GM12878 (cell line): ENCODE results near the gene COMMD10. TPM values are rescaled to one million over a fixed set of nuclear protein-coding genes. Genes with fewer than 3 reads are reported as not detected.

Experiments
- ATAC-seq: fragments of 200-7000 bp; cut with Tn5 transposase; 3 replicates; pipeline ENCODE4 v1.9.1; 2020; ENCODE audit warnings: mild to moderate bottlenecking, moderate library complexity
- BruUV-seq: library from RNA; stranded (reverse); fragments of 400-500 nt; replicated peaks from 2 replicates; lab custom pipeline; 2021; lab: Mats Ljungman, UMichigan
- CTCF ChIA-PET: fragments of 300-600 bp; sonication (Branson Sonifier 250); formaldehyde crosslinking; extraction: SDS; loops from one replicate; lab custom pipeline; 2021; ENCODE audit warnings: inconsistent platforms; lab: Yijun Ruan, JAX
- POLR2A ChIA-PET: fragments of 350-600 bp; formaldehyde crosslinking; extraction: SDS; loops from one replicate; lab custom pipeline; 2021; ENCODE audit warnings: inconsistent platforms; lab: Charles Lee
- RAD21 ChIA-PET: fragments of 300-600 bp; sonication (Branson Sonifier 250); formaldehyde crosslinking; loops from one replicate; lab custom pipeline; 2023; ENCODE audit warnings: antibody characterized with exemption; ENCODE audit not compliant: unreplicated experiment; lab: Charles Lee
- SMC1A ChIA-PET: fragments of 300-600 bp; sonication (Branson Sonifier 250); formaldehyde crosslinking; loops from one replicate; lab custom pipeline; 2023; ENCODE audit not compliant: unreplicated experiment, uncharacterized antibody; lab: Charles Lee
- DNase-seq: peaks from one replicate; pipeline ENCODE4 v3.0.0-alpha.2; 2011; ENCODE audit warnings: low read depth, low spot score
- FAIRE-seq: peaks from 3 replicates; lab custom pipeline; 2011; peaks lifted over from hg19 to GRCh38; lab: Jason Lieb, UNC
- H2AFZ ChIP-seq: 2 replicates; pipeline ENCODE4 v1.6.0; 2011; ENCODE audit warnings: low read depth, low read length, control low read depth; ENCODE audit not compliant: control insufficient read depth
- H3K27ac ChIP-seq: 2 replicates; pipeline ENCODE4 v1.5.1; 2011; ENCODE audit warnings: control low read depth; ENCODE audit not compliant: control insufficient read depth, insufficient read depth
- H3K27me3 ChIP-seq, 2 experiments: replicated peaks in 1 of 2; 2 replicates each; pipeline versions ENCODE4 v1.6.0 to v1.6.1; 2011; ENCODE audit warnings: low read length in 1 of 2; ENCODE audit not compliant: control insufficient read depth in 2 of 2, insufficient read depth in 2 of 2
- H3K36me3 ChIP-seq, 2 experiments: 2 replicates each; pipeline ENCODE4 v1.5.1; 2011; ENCODE audit warnings: low read length in 1 of 2; ENCODE audit not compliant: control insufficient read depth in 2 of 2, insufficient read depth in 2 of 2
- H3K4me1 ChIP-seq: 2 replicates; pipeline ENCODE4 v1.6.1; 2011; ENCODE audit warnings: mild to moderate bottlenecking, low read length, moderate library complexity, mixed read lengths; ENCODE audit not compliant: control insufficient read depth, insufficient read depth
- H3K4me2 ChIP-seq: 2 replicates; pipeline ENCODE4 v1.6.0; 2011; ENCODE audit warnings: control low read depth; ENCODE audit not compliant: control insufficient read depth, insufficient read depth
- H3K4me3 ChIP-seq: fragments of 200-600 bp; sonication (generic); 2 replicates; pipeline ENCODE4 v1.5.1; 2016
- H3K79me2 ChIP-seq: 2 replicates; pipeline ENCODE4 v1.6.0; 2011; ENCODE audit warnings: low read length; ENCODE audit not compliant: control insufficient read depth, insufficient read depth
- H3K9ac ChIP-seq: 2 replicates; pipeline ENCODE4 v1.8.0; 2011; ENCODE audit warnings: low read length, control low read depth, mixed read lengths; ENCODE audit not compliant: control insufficient read depth, insufficient read depth
- H3K9me3 ChIP-seq: replicated peaks from 3 replicates; pipeline ENCODE4 v1.5.1; 2011; ENCODE audit warnings: mild to moderate bottlenecking, low read length; ENCODE audit not compliant: control insufficient read depth, insufficient read depth
- H4K20me1 ChIP-seq: 2 replicates; pipeline ENCODE4 v1.6.0; 2011; ENCODE audit not compliant: control insufficient read depth, insufficient read depth
- BCL11A ChIP-seq: IDR thresholded peaks from 2 replicates; pipeline ENCODE4 v1.6.1; 2011; ENCODE audit warnings: low read depth, low read length
- DPF2 ChIP-seq: fragments of 450-650 bp; IDR thresholded peaks from 2 replicates; pipeline ENCODE4 v1.6.1; 2017; ENCODE audit warnings: mild to moderate bottlenecking
- ESRRA ChIP-seq: IDR thresholded peaks from 2 replicates; pipeline ENCODE4 v1.6.1; 2012; ENCODE audit warnings: mild to moderate bottlenecking, low read length, improper control_type of control experiment
- EZH2 ChIP-seq: IDR thresholded peaks from 2 replicates; pipeline ENCODE4 v1.6.1; 2012; ENCODE audit warnings: low read depth, mild to moderate bottlenecking, control low read depth, inconsistent platforms, low read length, borderline replicate concordance; ENCODE audit not compliant: control insufficient read depth
- IRF4 ChIP-seq: IDR thresholded peaks from 2 replicates; pipeline ENCODE4 v1.6.1; 2011; ENCODE audit warnings: low read depth, low read length
- JUNB ChIP-seq: IDR thresholded peaks from 2 replicates; pipeline ENCODE4 v1.6.1; 2016; ENCODE audit warnings: antibody characterized with exemption, mild to moderate bottlenecking
- SREBF2 ChIP-seq: IDR thresholded peaks from 2 replicates; pipeline ENCODE4 v1.6.1; 2012; ENCODE audit warnings: mild to moderate bottlenecking, low read length
- TCF7 ChIP-seq: IDR thresholded peaks from 2 replicates; pipeline ENCODE4 v1.6.1; 2014; ENCODE audit warnings: antibody characterized with exemption, borderline replicate concordance
- ZNF217 ChIP-seq: fragments of 450-650 bp; IDR thresholded peaks from 2 replicates; pipeline ENCODE4 v1.6.1; 2017; ENCODE audit warnings: antibody characterized with exemption, mild to moderate bottlenecking
- ZNF24 ChIP-seq: fragments of 450-650 bp; IDR thresholded peaks from 2 replicates; pipeline ENCODE4 v1.6.1; 2017; ENCODE audit warnings: antibody characterized with exemption, mild to moderate bottlenecking
- WGBS: methylation state at CpG from one replicate; pipeline ENCODE4 v1.1.6; 2016; ENCODE audit warnings: low lambda C conversion rate; ENCODE audit not compliant: insufficient replicate concordance, insufficient coverage; ENCODE audit errors: missing lambda C conversion rate; 5-methylcytosine and 5-hydroxymethylcytosine counted together
- in situ Hi-C: fragments of 300-500 bp; cut with MboI; formaldehyde crosslinking; loops from 9 replicates; pipeline ENCODE4 v1.14.3; 2018; ENCODE audit warnings: mixed read lengths
- intact Hi-C: fragments of 100-400 bp; cut with micrococcal nuclease; formaldehyde crosslinking; loops from one replicate; pipeline ENCODE4 v1.14.2; 2022; ENCODE audit not compliant: unreplicated experiment
- polyA plus RNA-seq, 11 experiments: library from polyadenylated mRNA; depleted of rRNA in 4 of 11; unstranded in 6 of 11; stranded (reverse) in 5 of 11; fragments of >200 nt; fragmentation: Nextera tagmentation in 4 of 11; fragmentation: Illumina TruSeq in 1 of 11; extraction: Ambion mirVana in 4 of 11; extraction: Trizol in 1 of 11; gene quantifications; 1 replicate in 1 of 11; 2 replicates in 10 of 11; pipeline versions ENCODE4 v1.2.1 to v1.2.3, GENCODE V29; 2011 to 2016; ENCODE audit warnings: inconsistent platforms in 2 of 11, missing spikeins in 2 of 11, low read depth in 1 of 11
- total RNA-seq, 4 experiments: library from RNA; depleted of rRNA in 3 of 4; stranded (reverse); fragments of >200 nt in 3 of 4; fragmentation: Illumina TruSeq in 1 of 4; extraction: Trizol in 1 of 4; gene quantifications; 2 replicates each; pipeline versions ENCODE4 v1.2.1 to v1.2.3, GENCODE V29; 2013 to 2021
- TF ChIP-seq, protein P1 (sequence below): fragments of 450-650 bp; IDR thresholded peaks from 2 replicates; pipeline ENCODE4 v1.6.1; 2014; ENCODE audit warnings: mild to moderate bottlenecking
- TF ChIP-seq, protein P2 (sequence below): fragments of 450-650 bp; IDR thresholded peaks from 2 replicates; pipeline ENCODE4 v1.6.1; 2017; ENCODE audit warnings: antibody characterized with exemption, mild to moderate bottlenecking, moderate library complexity
- TF ChIP-seq, protein P3 (sequence below): fragments of 450-650 bp; formaldehyde crosslinking; IDR thresholded peaks from 2 replicates; pipeline ENCODE4 v1.4.0; 2020; ENCODE audit warnings: mild to moderate bottlenecking, moderate library complexity

The COMMD10 gene
- total and polyA plus RNA-seq, 10 of the 15 experiments (the other 5 are each of a cell fraction or from before 2014, with no cell fraction given): 19.6 to 98.7 (median 28.0) TPM

DNA sequence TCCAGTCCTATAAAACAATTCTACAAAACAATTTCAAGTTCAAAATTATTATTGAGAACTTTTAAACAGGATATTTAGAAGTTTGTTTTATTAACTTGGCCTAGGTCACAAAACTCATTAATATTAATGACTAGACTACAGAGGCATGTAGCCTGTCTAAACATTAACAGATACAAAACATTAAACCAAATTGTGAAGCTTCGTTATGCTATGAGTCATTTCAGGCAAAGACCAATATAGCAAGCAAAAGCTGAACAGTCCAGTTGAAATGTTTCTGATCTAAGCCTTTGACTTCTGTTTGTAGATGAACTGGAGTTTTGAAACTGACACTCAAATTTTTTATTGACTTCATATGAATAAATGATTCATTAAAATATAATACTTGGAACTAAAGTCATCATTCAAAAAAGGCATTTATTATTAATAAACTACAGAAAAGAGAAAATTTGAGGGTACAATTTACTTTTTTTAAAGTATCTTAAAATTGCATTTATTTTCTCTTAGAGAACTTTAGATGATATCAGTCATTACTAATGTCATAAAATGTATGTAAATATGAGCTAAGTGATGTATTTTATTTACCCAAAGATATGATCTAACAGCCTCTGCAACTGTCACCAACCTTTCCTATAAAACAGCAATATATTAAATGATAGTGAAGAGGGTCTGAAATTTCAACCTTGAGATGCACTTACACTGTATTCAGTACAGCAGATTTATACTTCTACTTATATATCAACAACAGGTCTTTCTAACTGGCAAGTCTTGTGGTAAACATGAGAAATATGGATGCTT, 188.8 kb downstream of the COMMD10 start:
- Histone ChIP-seq H2AFZ (no peak overlapping the region), H3K4me3 (no peak overlapping the region), H3K9me3 (peaks cover 1% of the 10 kb centered on the region), H3K36me3 (no peaks in the 10 kb centered on the region), H3K79me2 (no peaks in the 10 kb centered on the region), H4K20me1 (no peaks in the 10 kb centered on the region), H3K9ac (no peak overlapping the region), H3K4me1 (no peaks in the 10 kb centered on the region), H3K27me3 (no peaks in the 10 kb centered on the region), H3K4me2 (no peak overlapping the region), H3K27ac (no peak overlapping the region)
- ChIA-PET RAD21 (interaction anchor here (0.6 to 4.2 kb wide), 5 partner anchors 85 to 165 kb away, joined by 3 to 37 read pairs (median 6); no protein-coding TSS in a partner anchor), POLR2A (interaction anchor here (1.0 kb wide), 1 partner anchor 85 kb away, joined by 7 read pairs; no protein-coding TSS in a partner anchor), SMC1A (interaction anchor here (0.5 to 4.4 kb wide), 25 partner anchors 7 to 1611 kb away, joined by 3 to 49 read pairs (median 4); no protein-coding TSS in a partner anchor), CTCF (interaction anchor here (0.7 to 5.6 kb wide), 9 partner anchors 25 to 197 kb away, joined by 3 to 36 read pairs (median 3); no protein-coding TSS in a partner anchor)
- peak; percentile 43 for DNase-seq
- ATAC-seq: peak; percentile 90
- intact Hi-C loops: loop anchor here (5.0 to 10.0 kb wide), 2 partner anchors 84 to 181 kb away; no protein-coding TSS in a partner anchor
- in situ Hi-C loops: no loop called here
- BruUV-seq: no TSS peak
- FAIRE-seq: peak; percentile 56
- WGBS: 5% methylated on average over 1 of the region's 1 CpG
- peak; percentile 70; the same call in 1 of the 2 replicates for TF ChIP-seq IRF4
- peak; percentile 86 for TF ChIP-seq ZNF24
- TF ChIP-seq, protein P1, sequence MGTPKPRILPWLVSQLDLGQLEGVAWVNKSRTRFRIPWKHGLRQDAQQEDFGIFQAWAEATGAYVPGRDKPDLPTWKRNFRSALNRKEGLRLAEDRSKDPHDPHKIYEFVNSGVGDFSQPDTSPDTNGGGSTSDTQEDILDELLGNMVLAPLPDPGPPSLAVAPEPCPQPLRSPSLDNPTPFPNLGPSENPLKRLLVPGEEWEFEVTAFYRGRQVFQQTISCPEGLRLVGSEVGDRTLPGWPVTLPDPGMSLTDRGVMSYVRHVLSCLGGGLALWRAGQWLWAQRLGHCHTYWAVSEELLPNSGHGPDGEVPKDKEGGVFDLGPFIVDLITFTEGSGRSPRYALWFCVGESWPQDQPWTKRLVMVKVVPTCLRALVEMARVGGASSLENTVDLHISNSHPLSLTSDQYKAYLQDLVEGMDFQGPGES: no peak
- no peak for TF ChIP-seq TCF7
- no peak for TF ChIP-seq EZH2
- peak; percentile 53 for TF ChIP-seq JUNB
- TF ChIP-seq ESRRA: no peak
- TF ChIP-seq SREBF2: no peak
- TF ChIP-seq DPF2: peak; percentile 71
- no peak for TF ChIP-seq ZNF217
- TF ChIP-seq, protein P2, sequence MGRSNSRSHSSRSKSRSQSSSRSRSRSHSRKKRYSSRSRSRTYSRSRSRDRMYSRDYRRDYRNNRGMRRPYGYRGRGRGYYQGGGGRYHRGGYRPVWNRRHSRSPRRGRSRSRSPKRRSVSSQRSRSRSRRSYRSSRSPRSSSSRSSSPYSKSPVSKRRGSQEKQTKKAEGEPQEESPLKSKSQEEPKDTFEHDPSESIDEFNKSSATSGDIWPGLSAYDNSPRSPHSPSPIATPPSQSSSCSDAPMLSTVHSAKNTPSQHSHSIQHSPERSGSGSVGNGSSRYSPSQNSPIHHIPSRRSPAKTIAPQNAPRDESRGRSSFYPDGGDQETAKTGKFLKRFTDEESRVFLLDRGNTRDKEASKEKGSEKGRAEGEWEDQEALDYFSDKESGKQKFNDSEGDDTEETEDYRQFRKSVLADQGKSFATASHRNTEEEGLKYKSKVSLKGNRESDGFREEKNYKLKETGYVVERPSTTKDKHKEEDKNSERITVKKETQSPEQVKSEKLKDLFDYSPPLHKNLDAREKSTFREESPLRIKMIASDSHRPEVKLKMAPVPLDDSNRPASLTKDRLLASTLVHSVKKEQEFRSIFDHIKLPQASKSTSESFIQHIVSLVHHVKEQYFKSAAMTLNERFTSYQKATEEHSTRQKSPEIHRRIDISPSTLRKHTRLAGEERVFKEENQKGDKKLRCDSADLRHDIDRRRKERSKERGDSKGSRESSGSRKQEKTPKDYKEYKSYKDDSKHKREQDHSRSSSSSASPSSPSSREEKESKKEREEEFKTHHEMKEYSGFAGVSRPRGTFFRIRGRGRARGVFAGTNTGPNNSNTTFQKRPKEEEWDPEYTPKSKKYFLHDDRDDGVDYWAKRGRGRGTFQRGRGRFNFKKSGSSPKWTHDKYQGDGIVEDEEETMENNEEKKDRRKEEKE: no peak
- TF ChIP-seq BCL11A: peak; percentile 31; the same call in 1 of the 2 replicates
- TF ChIP-seq, protein P3, sequence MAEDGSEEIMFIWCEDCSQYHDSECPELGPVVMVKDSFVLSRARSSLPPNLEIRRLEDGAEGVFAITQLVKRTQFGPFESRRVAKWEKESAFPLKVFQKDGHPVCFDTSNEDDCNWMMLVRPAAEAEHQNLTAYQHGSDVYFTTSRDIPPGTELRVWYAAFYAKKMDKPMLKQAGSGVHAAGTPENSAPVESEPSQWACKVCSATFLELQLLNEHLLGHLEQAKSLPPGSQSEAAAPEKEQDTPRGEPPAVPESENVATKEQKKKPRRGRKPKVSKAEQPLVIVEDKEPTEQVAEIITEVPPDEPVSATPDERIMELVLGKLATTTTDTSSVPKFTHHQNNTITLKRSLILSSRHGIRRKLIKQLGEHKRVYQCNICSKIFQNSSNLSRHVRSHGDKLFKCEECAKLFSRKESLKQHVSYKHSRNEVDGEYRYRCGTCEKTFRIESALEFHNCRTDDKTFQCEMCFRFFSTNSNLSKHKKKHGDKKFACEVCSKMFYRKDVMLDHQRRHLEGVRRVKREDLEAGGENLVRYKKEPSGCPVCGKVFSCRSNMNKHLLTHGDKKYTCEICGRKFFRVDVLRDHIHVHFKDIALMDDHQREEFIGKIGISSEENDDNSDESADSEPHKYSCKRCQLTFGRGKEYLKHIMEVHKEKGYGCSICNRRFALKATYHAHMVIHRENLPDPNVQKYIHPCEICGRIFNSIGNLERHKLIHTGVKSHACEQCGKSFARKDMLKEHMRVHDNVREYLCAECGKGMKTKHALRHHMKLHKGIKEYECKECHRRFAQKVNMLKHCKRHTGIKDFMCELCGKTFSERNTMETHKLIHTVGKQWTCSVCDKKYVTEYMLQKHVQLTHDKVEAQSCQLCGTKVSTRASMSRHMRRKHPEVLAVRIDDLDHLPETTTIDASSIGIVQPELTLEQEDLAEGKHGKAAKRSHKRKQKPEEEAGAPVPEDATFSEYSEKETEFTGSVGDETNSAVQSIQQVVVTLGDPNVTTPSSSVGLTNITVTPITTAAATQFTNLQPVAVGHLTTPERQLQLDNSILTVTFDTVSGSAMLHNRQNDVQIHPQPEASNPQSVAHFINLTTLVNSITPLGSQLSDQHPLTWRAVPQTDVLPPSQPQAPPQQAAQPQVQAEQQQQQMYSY (CRISPR knock-in tag): no peak
